ENCODE data around the gene LURAP1L.
"Not testable (repeated sequence)": the region's sequence is repeated elsewhere in the genome, so short reads cannot be mapped to it uniquely, and the experiment has no call there.

The LURAP1L gene

GRCh38 chr9:12862611-12863410, 88.0 kb downstream of the LURAP1L start:
- no peak for DNase-seq

- no peak for DNase-seq
These were observed 88.8 kb downstream of the LURAP1L start for GRCh38 chr9:12863618-12864017.

GRCh38 chr9:12865380-12865779, 90.6 kb downstream of the LURAP1L start:
- DNase-seq, result not testable (repeated sequence)

Measured in NCI-H2081 (cell line).